HepG2 (cell line): ENCODE data around the gene ACTN1. TPM values are rescaled to one million over a fixed set of nuclear protein-coding genes. Genes with fewer than 3 reads are reported as not detected.

Source experiments
- CREB1 ChIP-seq, 2 experiments: fragments of 450-650 bp in 1 of 2; IDR thresholded peaks; 2 replicates each; pipeline ENCODE4 v1.6.1; 2016 to 2017; ENCODE audit warnings: control low read depth in 1 of 2, mild to moderate bottlenecking in 1 of 2, missing compliant biosample characterization in 1 of 2, missing genetic modification characterization in 1 of 2
- CTCF ChIP-seq: sonication (generic); formaldehyde crosslinking; IDR thresholded peaks from 2 replicates; pipeline ENCODE4 v1.5.0; 2020; ENCODE audit warnings: mild to moderate bottlenecking, missing genetic modification reagents, moderate library complexity
- KAT7 ChIP-seq: IDR thresholded peaks from 2 replicates; pipeline ENCODE4 v1.6.1; 2018; ENCODE audit warnings: borderline replicate concordance, missing compliant biosample characterization
- KLF16 ChIP-seq, 2 experiments: sonication (generic) in 1 of 2; formaldehyde crosslinking in 1 of 2; IDR thresholded peaks; 2 replicates each; pipeline versions ENCODE4 v1.6.1 to v1.8.0; 2016 to 2023; ENCODE audit warnings: missing genetic modification reagents in 2 of 2, missing compliant biosample characterization in 1 of 2
- MAZ ChIP-seq, 2 experiments: sonication (generic) in 1 of 2; formaldehyde crosslinking in 1 of 2; IDR thresholded peaks; 2 replicates each; pipeline versions ENCODE4 v1.5.0 to v1.6.1; 2012 to 2020; ENCODE audit warnings: low read depth in 2 of 2, mild to moderate bottlenecking in 2 of 2, borderline replicate concordance in 1 of 2, improper control_type of control experiment in 1 of 2, low read length in 1 of 2, missing genetic modification reagents in 1 of 2, moderate library complexity in 1 of 2
- RBM22 ChIP-seq: fragments of 200-400 bp; formaldehyde crosslinking; optimal IDR thresholded peaks from 2 replicates; pipeline ENCODE3; 2017; ENCODE audit warnings: mild to moderate bottlenecking, low read length, moderate library complexity
- SOX13 ChIP-seq, 3 experiments: fragments of 450-650 bp in 1 of 3; sonication (generic) in 1 of 3; formaldehyde crosslinking in 1 of 3; IDR thresholded peaks in 2 of 3; conservative IDR thresholded peaks in 1 of 3; 2 replicates each; pipeline versions ENCODE4 v1.5.0 to v1.6.1; 2016 to 2020; ENCODE audit warnings: antibody characterized with exemption in 1 of 3, mild to moderate bottlenecking in 1 of 3, missing compliant biosample characterization in 1 of 3, missing genetic modification reagents in 1 of 3, moderate library complexity in 1 of 3
- SRSF9 ChIP-seq: fragments of 200-400 bp; formaldehyde crosslinking; IDR thresholded peaks from 2 replicates; pipeline ENCODE4 v1.6.1; 2018; ENCODE audit warnings: borderline replicate concordance, mild to moderate bottlenecking, low read depth, low read length; ENCODE audit not compliant: insufficient read depth, poor library complexity, severe bottlenecking
- SSRP1 ChIP-seq: IDR thresholded peaks from 2 replicates; pipeline ENCODE4 v1.6.1; 2016; ENCODE audit warnings: control low read depth
- XRCC5 ChIP-seq: fragments of 200-400 bp; formaldehyde crosslinking; optimal IDR thresholded peaks from 2 replicates; pipeline ENCODE3; 2017; ENCODE audit warnings: mild to moderate bottlenecking, low read length
- YY1 ChIP-seq: IDR thresholded peaks from 2 replicates; pipeline ENCODE4 v1.6.1; 2011; ENCODE audit warnings: low read length, low read depth, moderate library complexity, mild to moderate bottlenecking; ENCODE audit not compliant: insufficient read depth, insufficient replicate concordance
- ZBTB33 ChIP-seq: sonication (generic); formaldehyde crosslinking; IDR thresholded peaks from 2 replicates; pipeline ENCODE4 v1.4.0; 2020; ENCODE audit warnings: missing genetic modification reagents
- ZNF18 ChIP-seq: sonication (generic); formaldehyde crosslinking; IDR thresholded peaks from 2 replicates; pipeline ENCODE4 v1.8.0; 2022; ENCODE audit warnings: mild to moderate bottlenecking, missing genetic modification reagents; ENCODE audit not compliant: insufficient replicate concordance
- ZNF234 ChIP-seq: sonication (generic); formaldehyde crosslinking; conservative IDR thresholded peaks from 2 replicates; pipeline ENCODE4 v1.5.1; 2020; ENCODE audit warnings: mild to moderate bottlenecking, missing genetic modification reagents
- ZNF263 ChIP-seq: sonication (generic); formaldehyde crosslinking; IDR thresholded peaks from 2 replicates; pipeline ENCODE4 v1.4.0; 2020; ENCODE audit warnings: missing genetic modification reagents
- ZNF543 ChIP-seq: sonication (generic); formaldehyde crosslinking; IDR thresholded peaks from 2 replicates; pipeline ENCODE4 v1.4.0; 2020; ENCODE audit warnings: mild to moderate bottlenecking, missing genetic modification reagents
- polyA plus RNA-seq, 8 experiments: library from polyadenylated mRNA; depleted of rRNA in 3 of 8; stranded (reverse) in 7 of 8; unstranded in 1 of 8; fragments of >200 nt; fragmentation: Illumina TruSeq in 4 of 8; extraction: Trizol in 4 of 8; gene quantifications; 2 replicates each; pipeline versions ENCODE4 v1.2.1 to v1.2.3, GENCODE V29; 2011 to 2016; ENCODE audit warnings: low read depth in 4 of 8, missing spikeins in 1 of 8, mixed read lengths in 1 of 8; ENCODE audit not compliant: insufficient read depth in 1 of 8
- total RNA-seq, 5 experiments: library from RNA; depleted of rRNA; stranded (reverse); fragments of >200 nt; fragmentation: Illumina TruSeq; extraction: Trizol; gene quantifications; 2 replicates each; pipeline ENCODE4 v1.2.3, GENCODE V29; 2016; ENCODE audit warnings: low read depth in 1 of 5
- TF ChIP-seq, protein P1 (sequence below), 2 experiments: fragments of 450-650 bp in 1 of 2; sonication (generic) in 1 of 2; formaldehyde crosslinking; IDR thresholded peaks; 2 replicates each; pipeline versions ENCODE4 v1.5.0 to v1.8.0; 2020 to 2022; ENCODE audit warnings: mild to moderate bottlenecking in 1 of 2, missing genetic modification reagents in 1 of 2
- TF ChIP-seq, protein P2 (sequence below), 2 experiments: sonication (generic) in 1 of 2; formaldehyde crosslinking in 1 of 2; IDR thresholded peaks; 2 replicates each; pipeline versions ENCODE4 v1.4.0 to v1.6.1; 2018 to 2020; ENCODE audit warnings: missing genetic modification reagents in 2 of 2, borderline replicate concordance in 1 of 2, low read depth in 1 of 2, mild to moderate bottlenecking in 1 of 2, missing biosample characterization in 1 of 2

The ACTN1 gene
- total and polyA plus RNA-seq, 2 of the 13 experiments (the other 11 are each of a cell fraction or from before 2014, with no cell fraction given), result 58.6 to 162 TPM

- TF ChIP-seq CTCF (CRISPR knock-in tag) (peak; percentile 93), CREB1 (IDR thresholded peaks at IDR 0.05) (no peak), CREB1 (CRISPR knock-in tag; IDR thresholded peaks at IDR 0.05) (no peak), XRCC5 (peak; percentile 59), ZNF18 (no peak), ZNF543 (CRISPR knock-in tag) (no peak), ZNF234 (CRISPR knock-in tag) (no peak), SSRP1 (CRISPR knock-in tag) (no peak), MAZ (IDR thresholded peaks at IDR 0.05; ENCODE audit: borderline replicate concordance, low read depth, low read length) (peak; percentile 34; the same call in 1 of the 2 replicates), MAZ (CRISPR knock-in tag; IDR thresholded peaks at IDR 0.05; ENCODE audit: low read depth) (no peak), KLF16 (CRISPR knock-in tag; IDR thresholded peaks at IDR 0.05) (no peak), ZBTB33 (peak; percentile 81; the same call in 1 of the 2 replicates), YY1 (peak; percentile 65), SOX13 (IDR thresholded peaks at IDR 0.05) (no peak), SOX13 (CRISPR knock-in tag; conservative IDR thresholded peaks at IDR 0.05 in 1 of 2, IDR thresholded peaks at IDR 0.05 in 1 of 2) (peak in 1 of 2 experiments; percentile 11; a peak in 1 of 4 replicates), KAT7 (CRISPR knock-in tag) (no peak), ZNF263 (CRISPR knock-in tag) (peak; percentile 76), SRSF9 (no peak), RBM22 (peak; percentile 78)
- TF ChIP-seq, protein P1, sequence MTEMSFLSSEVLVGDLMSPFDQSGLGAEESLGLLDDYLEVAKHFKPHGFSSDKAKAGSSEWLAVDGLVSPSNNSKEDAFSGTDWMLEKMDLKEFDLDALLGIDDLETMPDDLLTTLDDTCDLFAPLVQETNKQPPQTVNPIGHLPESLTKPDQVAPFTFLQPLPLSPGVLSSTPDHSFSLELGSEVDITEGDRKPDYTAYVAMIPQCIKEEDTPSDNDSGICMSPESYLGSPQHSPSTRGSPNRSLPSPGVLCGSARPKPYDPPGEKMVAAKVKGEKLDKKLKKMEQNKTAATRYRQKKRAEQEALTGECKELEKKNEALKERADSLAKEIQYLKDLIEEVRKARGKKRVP (CRISPR knock-in tag; IDR thresholded peaks at IDR 0.05), result no peak
- TF ChIP-seq, protein P2, sequence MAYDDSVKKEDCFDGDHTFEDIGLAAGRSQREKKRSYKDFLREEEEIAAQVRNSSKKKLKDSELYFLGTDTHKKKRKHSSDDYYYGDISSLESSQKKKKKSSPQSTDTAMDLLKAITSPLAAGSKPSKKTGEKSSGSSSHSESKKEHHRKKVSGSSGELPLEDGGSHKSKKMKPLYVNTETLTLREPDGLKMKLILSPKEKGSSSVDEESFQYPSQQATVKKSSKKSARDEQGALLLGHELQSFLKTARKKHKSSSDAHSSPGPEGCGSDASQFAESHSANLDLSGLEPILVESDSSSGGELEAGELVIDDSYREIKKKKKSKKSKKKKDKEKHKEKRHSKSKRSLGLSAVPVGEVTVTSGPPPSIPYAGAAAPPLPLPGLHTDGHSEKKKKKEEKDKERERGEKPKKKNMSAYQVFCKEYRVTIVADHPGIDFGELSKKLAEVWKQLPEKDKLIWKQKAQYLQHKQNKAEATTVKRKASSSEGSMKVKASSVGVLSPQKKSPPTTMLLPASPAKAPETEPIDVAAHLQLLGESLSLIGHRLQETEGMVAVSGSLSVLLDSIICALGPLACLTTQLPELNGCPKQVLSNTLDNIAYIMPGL (CRISPR knock-in tag; IDR thresholded peaks at IDR 0.05; ENCODE audit: borderline replicate concordance in 1 of 2, low read depth in 1 of 2), result peak; percentile 30 to 38; a peak in 1 of 4 replicates
Measured at GRCh38 chr14:68911594-68912227, 67.4 kb downstream of the ACTN1 start (continued).
